Measurements from ENCODE around the gene ARHGAP22.

ARHGAP22 gene

GRCh38 chr10:48527756-48528155, 77.1 kb downstream of the ARHGAP22 start:
- H3K9me3 Mint-ChIP-seq = peaks cover 5% of the 10 kb centered on the region
- ATAC-seq = no peak
- peaks cover 6% of the 10 kb centered on the region for H3K36me3 Mint-ChIP-seq
- no peak overlapping the region for H3K27ac Mint-ChIP-seq
- no peaks in the 10 kb centered on the region for H3K4me1 Mint-ChIP-seq
- H3K27me3 Mint-ChIP-seq = peaks cover 48% of the 10 kb centered on the region
- H3K4me3 Mint-ChIP-seq = no peak overlapping the region

- H3K4me3 Mint-ChIP-seq = no peak overlapping the region
- peaks cover 6% of the 10 kb centered on the region for H3K36me3 Mint-ChIP-seq
- H3K9me3 Mint-ChIP-seq = peaks cover 5% of the 10 kb centered on the region
- H3K4me1 Mint-ChIP-seq = no peaks in the 10 kb centered on the region
- H3K27me3 Mint-ChIP-seq = peaks cover 56% of the 10 kb centered on the region
- H3K27ac Mint-ChIP-seq = no peak overlapping the region
- no peak for ATAC-seq
These were observed 77.9 kb downstream of the ARHGAP22 start for GRCh38 chr10:48526846-48527505.

GRCh38 chr10:48526011-48526821, 78.7 kb downstream of the ARHGAP22 start:
- Mint-ChIP-seq H3K36me3 (peaks cover 6% of the 10 kb centered on the region), H3K27me3 (peaks cover 58% of the 10 kb centered on the region), H3K9me3 (peaks cover 5% of the 10 kb centered on the region), H3K4me3 (no peak overlapping the region), H3K27ac (no peak overlapping the region), H3K4me1 (no peaks in the 10 kb centered on the region)
- no peak for ATAC-seq

GRCh38 chr10:48525113-48525512, 79.8 kb downstream of the ARHGAP22 start:
- ATAC-seq = no peak
- no peaks in the 10 kb centered on the region for H3K4me1 Mint-ChIP-seq
- H3K36me3 Mint-ChIP-seq = peaks cover 6% of the 10 kb centered on the region
- peaks cover 5% of the 10 kb centered on the region for H3K9me3 Mint-ChIP-seq
- H3K27me3 Mint-ChIP-seq = peaks cover 68% of the 10 kb centered on the region
- H3K4me3 Mint-ChIP-seq = no peak overlapping the region
- H3K27ac Mint-ChIP-seq = no peak overlapping the region

GRCh38 chr10:48523820-48524758, 80.8 kb downstream of the ARHGAP22 start:
- Mint-ChIP-seq H3K36me3 (peaks cover 6% of the 10 kb centered on the region), H3K27me3 (peaks cover 75% of the 10 kb centered on the region), H3K4me1 (peaks cover 10% of the 10 kb centered on the region), H3K4me3 (peak overlapping the region; percentile 9), H3K27ac (no peak overlapping the region), H3K9me3 (peaks cover 5% of the 10 kb centered on the region)
- ATAC-seq = peak; percentile 63

GRCh38 chr10:48523212-48523819, 81.6 kb downstream of the ARHGAP22 start:
- Mint-ChIP-seq H3K36me3 (peaks cover 6% of the 10 kb centered on the region), H3K4me1 (peaks cover 17% of the 10 kb centered on the region), H3K27ac (no peak overlapping the region), H3K4me3 (no peak overlapping the region), H3K27me3 (peaks cover 69% of the 10 kb centered on the region), H3K9me3 (peaks cover 5% of the 10 kb centered on the region)
- peak; percentile 3 for ATAC-seq

- Mint-ChIP-seq H3K27me3 (peaks cover 59% of the 10 kb centered on the region), H3K9me3 (peaks cover 3% of the 10 kb centered on the region), H3K4me3 (no peak overlapping the region), H3K27ac (no peak overlapping the region), H3K4me1 (peaks cover 28% of the 10 kb centered on the region), H3K36me3 (peaks cover 3% of the 10 kb centered on the region)
- ATAC-seq = no peak
These were observed 82.7 kb downstream of the ARHGAP22 start for GRCh38 chr10:48522011-48522765.

- Mint-ChIP-seq H3K36me3 (no peaks in the 10 kb centered on the region), H3K27ac (no peak overlapping the region), H3K4me1 (peaks cover 31% of the 10 kb centered on the region), H3K9me3 (no peaks in the 10 kb centered on the region), H3K4me3 (no peak overlapping the region), H3K27me3 (peaks cover 44% of the 10 kb centered on the region)
- no peak for ATAC-seq
These were observed 84.3 kb downstream of the ARHGAP22 start for GRCh38 chr10:48520594-48520993.

- peaks cover 31% of the 10 kb centered on the region for H3K4me1 Mint-ChIP-seq
These were observed 84.7 kb downstream of the ARHGAP22 start for GRCh38 chr10:48520184-48520506.

GRCh38 chr10:48519481-48520183, 85.2 kb downstream of the ARHGAP22 start:
- no peak for ATAC-seq
- H3K4me1 Mint-ChIP-seq = peaks cover 31% of the 10 kb centered on the region
- peaks cover 46% of the 10 kb centered on the region for H3K27me3 Mint-ChIP-seq
- no peak overlapping the region for H3K27ac Mint-ChIP-seq
- H3K4me3 Mint-ChIP-seq = no peak overlapping the region
- H3K36me3 Mint-ChIP-seq = no peaks in the 10 kb centered on the region
- H3K9me3 Mint-ChIP-seq = peaks cover 5% of the 10 kb centered on the region

More at GRCh38 chr10:48520184-48520506, 84.7 kb downstream of the ARHGAP22 start:
- H3K27ac Mint-ChIP-seq = no peak overlapping the region
- H3K4me3 Mint-ChIP-seq = no peak overlapping the region
- H3K9me3 Mint-ChIP-seq = peaks cover 3% of the 10 kb centered on the region
- H3K36me3 Mint-ChIP-seq = no peaks in the 10 kb centered on the region
- no peak for ATAC-seq
- peaks cover 44% of the 10 kb centered on the region for H3K27me3 Mint-ChIP-seq

GRCh38 chr10:48518986-48519385, 85.9 kb downstream of the ARHGAP22 start:
- Mint-ChIP-seq H3K9me3 (peaks cover 8% of the 10 kb centered on the region), H3K27me3 (peaks cover 46% of the 10 kb centered on the region), H3K4me3 (no peak overlapping the region), H3K27ac (no peak overlapping the region), H3K36me3 (peaks cover 2% of the 10 kb centered on the region), H3K4me1 (peaks cover 31% of the 10 kb centered on the region)
- ATAC-seq = no peak

GRCh38 chr10:48517911-48518811, 86.7 kb downstream of the ARHGAP22 start:
- peak; percentile 77 for ATAC-seq

GRCh38 chr10:48517482-48517881, 87.4 kb downstream of the ARHGAP22 start:
- Mint-ChIP-seq H3K27me3 (peaks cover 40% of the 10 kb centered on the region), H3K4me1 (peaks cover 38% of the 10 kb centered on the region), H3K4me3 (no peak overlapping the region), H3K36me3 (peaks cover 5% of the 10 kb centered on the region), H3K27ac (peak overlapping the region; percentile 59), H3K9me3 (peaks cover 9% of the 10 kb centered on the region)
- no peak for ATAC-seq

More at GRCh38 chr10:48517911-48518811, 86.7 kb downstream of the ARHGAP22 start:
- peaks cover 46% of the 10 kb centered on the region for H3K27me3 Mint-ChIP-seq
- H3K27ac Mint-ChIP-seq = peak overlapping the region; percentile 59
- peaks cover 9% of the 10 kb centered on the region for H3K9me3 Mint-ChIP-seq
- peaks cover 5% of the 10 kb centered on the region for H3K36me3 Mint-ChIP-seq
- peaks cover 31% of the 10 kb centered on the region for H3K4me1 Mint-ChIP-seq
- no peak overlapping the region for H3K4me3 Mint-ChIP-seq

Data from stimulated activated memory B cell treated with anti-CD40 and anti-IgM and Interleukin-4, amounts not matched to agents 10 μg/mL and 1 μg/mL and 100 μg/mL, for 72 hours (primary cell).